ENCODE measurements around the gene FGF3.

The FGF3 gene

GRCh38 chr11:69818603-69819441 is at the start of gene FGF3:
Gene FGF3, minus strand, starts transcription at chr11:69819416. Its CDS starts 483 bp downstream, at chr11:69818933.
- DNase-seq, result no peak

DNA sequence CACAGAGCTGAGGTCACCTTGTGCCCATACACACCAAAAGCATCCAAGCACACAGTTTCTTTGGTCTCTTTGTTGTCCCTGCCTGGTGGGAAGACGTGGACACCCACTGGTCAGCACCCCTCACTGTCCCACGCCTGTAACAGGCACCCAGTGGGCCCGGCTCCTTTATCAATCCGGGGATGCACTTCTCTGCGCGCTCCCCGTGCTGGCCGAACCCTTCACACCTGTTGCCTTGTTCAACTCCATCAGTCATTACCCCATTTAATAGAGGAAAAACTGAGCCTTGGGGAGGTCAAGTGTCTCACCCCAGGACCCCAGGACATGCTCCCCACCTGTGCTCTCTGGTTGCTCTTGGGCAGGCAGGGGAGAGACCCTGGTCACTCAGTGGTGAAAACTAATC is 49.7 kb upstream of the FGF3 start:
- no peak for DNase-seq

GRCh38 chr11:69868006-69868810 is 49.0 kb upstream of the FGF3 start:
- DNase-seq, result no peak

DNA sequence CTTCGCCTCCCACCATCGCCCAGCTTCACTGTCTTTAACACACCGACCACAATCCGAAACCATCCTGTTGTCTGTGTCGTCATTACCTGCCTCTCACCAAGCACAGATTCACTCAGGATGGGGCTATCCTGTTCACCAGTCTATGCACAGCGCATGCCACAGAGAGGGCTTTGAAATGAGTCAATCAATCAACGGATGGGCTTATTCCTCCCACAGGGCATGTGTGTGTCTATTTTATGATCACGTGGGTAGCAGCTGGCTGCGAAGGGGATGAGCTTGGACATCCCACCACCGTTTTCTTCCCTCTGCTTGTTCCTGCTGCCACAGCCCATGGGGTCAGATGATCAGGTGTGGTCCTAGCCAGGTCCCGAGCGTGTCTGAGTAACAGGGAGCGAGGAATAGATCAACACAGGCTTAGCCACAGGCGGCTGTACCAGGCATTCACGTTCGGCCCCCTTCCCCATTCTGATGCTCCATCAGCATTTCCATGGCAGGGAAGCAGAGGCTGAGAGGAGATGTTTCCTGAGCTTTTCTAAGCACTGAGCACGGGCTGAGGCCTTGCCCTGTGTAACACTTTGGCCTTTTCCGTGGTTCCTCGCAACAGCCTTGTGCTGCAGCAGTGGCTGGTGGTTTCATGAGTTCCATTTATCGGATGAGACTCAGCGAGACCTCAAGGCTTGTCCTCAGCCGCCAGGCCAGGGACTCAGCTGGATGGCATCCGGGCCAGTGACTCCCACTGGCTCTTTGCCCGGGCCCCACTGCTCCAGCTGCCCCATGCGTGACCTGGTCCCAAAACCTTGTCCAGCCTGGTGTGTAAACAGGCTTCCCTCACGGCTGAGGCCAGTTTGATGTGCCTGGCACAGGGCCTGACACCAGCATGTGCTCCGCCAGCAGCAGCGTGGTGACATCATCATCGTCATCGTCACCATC is 48.1 kb upstream of the FGF3 start:
- DNase-seq, result no peak

DNA sequence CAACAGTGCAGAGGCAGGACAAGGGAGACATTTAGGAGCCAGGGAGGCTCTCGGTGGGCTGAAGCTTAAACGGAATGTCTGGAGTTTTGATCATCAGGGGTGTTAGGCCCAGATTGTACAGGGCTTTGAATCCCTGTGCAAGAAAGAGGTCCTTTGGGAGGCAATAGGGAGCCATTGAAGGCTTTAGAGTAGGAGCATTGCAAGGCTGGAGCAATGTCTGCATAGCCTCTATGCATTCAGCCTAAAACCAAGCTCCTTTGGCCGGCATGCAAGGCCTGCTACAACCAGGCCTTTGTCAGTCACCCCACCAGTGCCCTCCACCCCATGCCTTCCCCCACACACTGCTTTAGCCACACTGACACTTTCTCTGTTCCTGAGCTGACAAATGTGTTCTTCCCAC is 47.4 kb upstream of the FGF3 start:
- no peak for DNase-seq

GRCh38 chr11:69865707-69866106 is 46.5 kb upstream of the FGF3 start:
- no peak for DNase-seq

GRCh38 chr11:69864686-69865661 is 45.8 kb upstream of the FGF3 start:
- no peak for DNase-seq

DNA sequence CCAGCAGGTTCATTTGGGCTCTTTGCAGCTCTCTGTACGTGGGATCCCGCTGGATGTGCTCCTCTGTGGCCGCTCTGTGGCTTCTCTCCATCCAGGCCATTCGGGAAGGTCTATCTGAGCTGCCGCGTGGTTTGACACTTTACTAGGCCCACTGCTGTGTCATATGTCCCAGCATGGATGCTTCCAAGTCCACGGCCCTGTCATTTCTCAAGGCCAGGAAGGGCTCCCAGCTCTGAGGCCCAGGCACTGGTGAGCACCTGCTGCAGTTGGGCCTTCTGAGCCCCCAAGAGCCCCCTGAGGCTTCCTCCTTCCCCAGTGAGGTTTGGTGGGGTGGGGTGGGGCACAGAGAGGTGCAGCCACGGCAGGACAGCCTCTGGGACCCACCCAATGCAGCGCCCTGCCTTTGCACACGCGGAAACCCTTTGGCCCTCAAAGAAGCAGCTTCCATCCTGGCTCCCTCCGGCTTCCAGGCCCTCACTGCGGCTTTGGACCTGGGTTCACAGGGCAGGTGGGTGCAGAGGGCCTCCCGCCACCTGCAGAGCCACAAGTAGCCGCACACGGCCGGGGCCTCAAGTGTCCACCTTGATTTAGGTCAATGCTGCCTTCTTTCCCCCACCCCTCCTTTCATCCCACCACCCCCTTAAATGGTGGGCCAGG is 44.5 kb upstream of the FGF3 start:
- no peak for DNase-seq

DNA sequence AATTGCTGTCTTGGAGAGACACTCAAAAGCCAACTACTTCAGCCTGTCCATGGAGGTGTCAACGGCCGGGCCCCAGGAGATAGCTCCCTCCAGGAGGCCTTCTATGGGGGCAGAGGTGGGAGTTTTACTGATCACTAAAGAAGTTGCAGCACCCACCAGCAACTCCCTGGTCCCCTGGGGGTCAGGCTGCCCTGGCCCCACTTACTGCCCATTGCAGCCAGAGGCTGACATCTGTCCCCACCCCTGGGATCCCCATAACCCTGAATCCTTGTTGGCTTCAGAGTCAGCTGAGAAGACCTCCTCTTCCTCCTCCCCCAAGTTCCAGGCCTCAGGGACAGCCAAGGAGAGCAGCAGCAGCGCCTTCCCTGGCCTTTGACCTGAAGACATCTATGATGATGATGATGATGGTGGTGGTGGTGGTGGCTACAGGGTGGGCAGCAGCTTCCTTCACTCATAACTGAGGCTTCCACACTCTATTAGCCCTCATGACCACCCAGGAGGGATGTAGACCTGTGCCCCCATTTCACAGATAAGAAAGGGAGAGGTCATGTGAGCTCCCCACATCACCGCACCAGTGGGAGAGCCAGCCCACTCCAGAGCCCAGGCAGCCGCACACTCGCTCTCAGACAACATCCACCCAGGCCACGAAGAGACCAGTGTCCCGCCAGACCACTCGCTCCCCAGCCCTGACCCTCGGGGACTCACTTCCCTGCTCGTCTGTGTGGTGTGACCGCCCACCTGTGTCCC is 43.8 kb upstream of the FGF3 start:
- DNase-seq, result no peak

- no peak for DNase-seq
Measured at GRCh38 chr11:69862331-69862771, 43.1 kb upstream of the FGF3 start.

DNA sequence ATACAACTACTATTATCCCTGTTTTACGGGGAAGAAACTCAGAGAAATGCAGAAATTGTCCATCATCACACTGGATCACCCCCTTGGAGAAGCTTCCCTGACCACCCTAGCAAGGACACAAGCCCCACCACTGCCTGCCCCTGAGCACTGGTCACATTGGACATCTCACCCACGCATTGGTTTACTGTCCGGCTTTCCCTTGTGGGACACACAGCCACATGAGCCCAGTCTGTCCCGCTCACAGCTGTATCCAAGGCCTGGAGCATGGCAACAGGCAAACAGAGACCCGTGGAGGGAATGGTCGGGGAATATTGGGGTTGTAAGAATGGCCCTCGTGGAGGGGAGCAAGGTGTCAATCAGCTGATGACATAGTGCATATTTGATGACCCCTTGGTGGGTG is 42.7 kb upstream of the FGF3 start:
- no peak for DNase-seq

GRCh38 chr11:69860796-69861445 is 41.7 kb upstream of the FGF3 start:
- no peak for DNase-seq

GRCh38 chr11:69860244-69860643 is 41.0 kb upstream of the FGF3 start:
- no peak for DNase-seq

DNA sequence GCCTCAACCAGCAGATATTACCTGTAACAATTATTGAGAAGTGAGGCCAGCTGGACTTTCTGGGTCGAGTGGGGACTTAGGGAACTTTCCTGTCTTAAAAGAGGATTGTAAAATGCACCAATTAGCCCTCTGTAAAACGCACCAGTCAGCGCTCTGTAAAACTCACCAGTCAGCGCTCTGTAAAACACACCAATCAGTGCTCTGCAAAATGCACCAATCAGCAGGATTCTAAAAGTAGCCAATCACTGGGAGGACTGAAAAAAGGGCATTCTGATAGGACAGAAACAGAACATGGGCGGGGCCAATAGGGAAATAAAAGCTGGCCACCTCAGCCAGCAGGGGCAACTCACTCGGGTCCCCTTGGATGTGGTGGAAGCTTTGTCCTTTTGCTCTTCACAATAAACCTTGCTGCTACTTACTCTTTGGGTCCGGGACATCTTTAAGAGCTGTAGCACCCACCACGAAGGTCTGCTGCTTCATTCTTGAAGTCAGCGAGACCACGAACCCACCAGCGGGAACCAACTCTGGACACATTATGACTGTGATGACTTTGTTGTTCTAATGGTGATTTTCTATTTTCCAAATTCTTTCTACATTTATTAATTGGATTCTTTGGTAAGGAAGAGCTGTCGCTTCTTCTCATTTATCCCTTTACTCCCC is 40.2 kb upstream of the FGF3 start:
- no peak for DNase-seq

- DNase-seq, result no peak
Measured at GRCh38 chr11:69855421-69855820, 36.2 kb upstream of the FGF3 start.

DNA sequence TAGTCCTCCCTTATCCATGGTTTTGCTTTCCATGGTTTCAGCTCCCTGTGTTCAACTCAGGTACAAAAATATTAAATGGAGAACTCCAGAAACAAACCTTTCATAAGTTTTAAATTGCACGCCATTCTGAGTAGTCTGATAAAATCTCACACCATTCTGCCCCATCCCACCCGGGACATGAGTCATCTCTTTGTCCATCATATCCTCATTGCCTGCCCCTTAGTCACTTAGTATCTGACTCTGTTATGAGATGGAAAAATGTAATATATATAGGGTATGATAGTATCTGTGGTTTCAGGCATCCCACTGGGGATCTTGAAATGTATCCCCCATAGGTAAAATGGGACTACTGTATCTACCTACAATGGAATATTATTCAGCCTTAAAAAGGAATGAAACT is 35.5 kb upstream of the FGF3 start:
- DNase-seq, result no peak

DNA sequence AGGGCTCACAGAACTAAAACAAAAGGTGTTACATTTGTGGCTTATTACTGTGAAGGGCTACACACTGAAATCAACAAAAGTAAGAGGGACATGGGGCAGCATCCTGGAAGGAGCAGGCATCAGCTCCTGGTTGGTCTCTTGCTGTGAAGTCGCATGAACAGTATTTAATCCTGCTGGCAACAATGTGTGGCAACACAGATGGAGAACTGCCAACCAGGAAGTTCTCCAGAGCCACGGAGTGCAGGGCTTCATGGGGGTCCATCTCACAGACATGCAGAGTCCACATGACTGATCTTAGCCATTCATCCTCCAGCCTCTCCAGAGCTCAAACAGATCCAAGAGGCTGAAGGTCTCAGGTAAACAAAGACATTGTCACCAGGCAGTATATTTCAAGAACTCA is 32.8 kb upstream of the FGF3 start:
- DNase-seq, result no peak

DNA sequence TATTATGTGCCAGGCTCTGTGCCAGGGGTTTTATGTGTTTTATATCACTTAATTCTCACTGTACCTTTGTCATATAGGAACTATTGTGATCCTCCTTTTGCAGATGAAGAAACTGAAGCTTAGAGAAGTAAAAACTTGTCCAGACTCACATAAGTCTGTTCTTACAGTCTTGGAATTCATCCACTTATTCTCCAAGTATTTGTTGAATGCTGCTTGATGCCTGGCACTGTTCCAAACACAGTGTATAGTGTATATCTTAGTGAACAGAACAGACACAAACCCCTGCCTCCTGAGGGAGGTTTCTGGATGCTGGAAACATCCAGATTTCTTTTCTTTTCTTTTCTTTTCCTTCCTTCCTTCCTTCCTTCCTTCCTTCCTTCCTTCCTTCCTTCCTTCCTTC is 29.0 kb upstream of the FGF3 start:
- no peak for DNase-seq

DNA sequence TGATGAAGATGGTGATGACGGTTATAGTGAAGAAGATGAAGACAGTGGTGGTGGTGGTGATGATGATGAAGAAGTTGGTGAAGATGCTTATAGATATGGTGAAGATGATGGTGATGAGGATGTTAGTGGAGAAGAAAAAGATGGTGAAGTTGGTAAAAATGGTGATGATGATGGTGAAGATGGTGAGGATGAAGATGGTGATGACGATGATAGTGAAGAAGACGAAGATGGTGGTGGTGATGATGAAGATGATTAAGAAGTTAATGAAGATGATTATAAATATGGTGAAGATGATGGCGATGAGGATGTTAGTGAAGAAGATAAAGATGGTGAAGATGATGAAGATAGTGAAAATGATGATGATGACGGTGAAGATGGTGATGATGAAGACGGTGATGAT is 25.2 kb upstream of the FGF3 start:
- DNase-seq, result no peak
